Mucosa of rectum (tissue), 2 donors: ENCODE measurements around the gene TYW1B.
A peak's percentile ranks its signal among the peaks of the same experiment; 100 is the strongest.
"Not testable (repeated sequence)": the region's sequence is repeated elsewhere in the genome, so short reads cannot be mapped to it uniquely, and the experiment has no call there.

Experiments
- H3K27ac ChIP-seq, 2 donors: one replicate each; pipeline ENCODE4 v1.7.0; 2013; ENCODE audit warnings: inconsistent platforms in 2 of 2, low read depth in 2 of 2, low read length in 2 of 2
- H3K27me3 ChIP-seq, 2 donors: one replicate each; pipeline ENCODE4 v1.7.0; 2013; ENCODE audit warnings: low read length in 2 of 2; ENCODE audit not compliant: control insufficient read depth in 2 of 2, insufficient read depth in 2 of 2
- H3K36me3 ChIP-seq, 2 donors: one replicate each; pipeline ENCODE4 v1.7.0; 2013; ENCODE audit warnings: low read length in 2 of 2; ENCODE audit not compliant: control insufficient read depth in 2 of 2, insufficient read depth in 2 of 2
- H3K4me1 ChIP-seq, 2 donors: one replicate each; pipeline ENCODE4 v1.7.0; 2013; ENCODE audit warnings: low read length in 2 of 2, mild to moderate bottlenecking in 1 of 2; ENCODE audit not compliant: control insufficient read depth in 2 of 2, insufficient read depth in 2 of 2
- H3K4me3 ChIP-seq, 2 donors: one replicate each; pipeline ENCODE4 v1.7.0; 2013; ENCODE audit warnings: low read length in 2 of 2
- H3K9ac ChIP-seq, 2 donors: one replicate each; pipeline ENCODE4 v1.7.0; 2013; ENCODE audit warnings: low read length in 2 of 2, low read depth in 1 of 2, mild to moderate bottlenecking in 1 of 2
- H3K9me3 ChIP-seq, 2 donors: one replicate each; pipeline ENCODE4 v1.7.0; 2013; ENCODE audit warnings: low read length in 2 of 2; ENCODE audit not compliant: control insufficient read depth in 2 of 2
- donor health status: healthy.
- donor health status: Normal muscosa, but diverticular disease.

The TYW1B gene

GRCh38 chr7:72838315-72838714, 10.3 kb upstream of the TYW1B start:
- not testable (repeated sequence) for H3K27me3 ChIP-seq, H3K4me1 ChIP-seq, H3K9me3 ChIP-seq, H3K27ac ChIP-seq, H3K4me3 ChIP-seq, H3K9ac ChIP-seq, H3K36me3 ChIP-seq

GRCh38 chr7:72837291-72837690, 9.3 kb upstream of the TYW1B start:
- peaks cover 3 to 15% of the 10 kb centered on the region in 2 donors for H3K36me3 ChIP-seq
- H3K9ac ChIP-seq, H3K9me3 ChIP-seq, H3K27ac ChIP-seq, H3K4me1 ChIP-seq, H3K27me3 ChIP-seq, H3K4me3 ChIP-seq: not testable (repeated sequence)

GRCh38 chr7:72830567-72830966, 2.6 kb upstream of the TYW1B start:
- not testable (repeated sequence) for H3K9me3 ChIP-seq, H3K27me3 ChIP-seq, H3K4me1 ChIP-seq, H3K36me3 ChIP-seq
- peak overlapping the region; percentile 72 to 91 for H3K4me3 ChIP-seq
- H3K9ac ChIP-seq: peak overlapping the region; percentile 34 to 89
- peak overlapping the region; percentile 94 to 95 for H3K27ac ChIP-seq

GRCh38 chr7:72829687-72830354, 1.8 kb upstream of the TYW1B start:
- H3K4me1 ChIP-seq, H3K9me3 ChIP-seq, H3K36me3 ChIP-seq, H3K27me3 ChIP-seq: not testable (repeated sequence)
- Histone ChIP-seq H3K27ac (peak overlapping the region; percentile 94 to 95), H3K9ac (peak overlapping the region; percentile 84 to 89), H3K4me3 (peak overlapping the region; percentile 72 to 91)

- H3K27me3 ChIP-seq, H3K4me1 ChIP-seq, H3K36me3 ChIP-seq, H3K9me3 ChIP-seq: not testable (repeated sequence)
- Histone ChIP-seq H3K27ac (peak overlapping the region; percentile 94 to 95), H3K9ac (peak overlapping the region; percentile 84 to 89), H3K4me3 (peak overlapping the region; percentile 72 to 91)
Observed at GRCh38 chr7:72829291-72829686, 1.3 kb upstream of the TYW1B start.

GRCh38 chr7:72823765-72824732, 4.0 kb downstream of the TYW1B start:
- H3K27me3 ChIP-seq, H3K9ac ChIP-seq, H3K4me1 ChIP-seq, H3K9me3 ChIP-seq, H3K4me3 ChIP-seq, H3K36me3 ChIP-seq, H3K27ac ChIP-seq: not testable (repeated sequence)

- H3K9ac ChIP-seq, H3K4me3 ChIP-seq, H3K36me3 ChIP-seq, H3K4me1 ChIP-seq, H3K27ac ChIP-seq, H3K27me3 ChIP-seq, H3K9me3 ChIP-seq: not testable (repeated sequence)
Observed at GRCh38 chr7:72822497-72822896, 5.5 kb downstream of the TYW1B start.

GRCh38 chr7:72818663-72819361, 9.2 kb downstream of the TYW1B start:
- H3K4me1 ChIP-seq, H3K4me3 ChIP-seq, H3K27me3 ChIP-seq, H3K27ac ChIP-seq, H3K9me3 ChIP-seq, H3K9ac ChIP-seq, H3K36me3 ChIP-seq: not testable (repeated sequence)

- H3K36me3 ChIP-seq, H3K9ac ChIP-seq, H3K4me1 ChIP-seq, H3K27ac ChIP-seq, H3K9me3 ChIP-seq, H3K27me3 ChIP-seq, H3K4me3 ChIP-seq: not testable (repeated sequence)
Observed at GRCh38 chr7:72817661-72818060, 10.3 kb downstream of the TYW1B start.
